Measurements from ENCODE around the gene SLC16A7.

DNA sequence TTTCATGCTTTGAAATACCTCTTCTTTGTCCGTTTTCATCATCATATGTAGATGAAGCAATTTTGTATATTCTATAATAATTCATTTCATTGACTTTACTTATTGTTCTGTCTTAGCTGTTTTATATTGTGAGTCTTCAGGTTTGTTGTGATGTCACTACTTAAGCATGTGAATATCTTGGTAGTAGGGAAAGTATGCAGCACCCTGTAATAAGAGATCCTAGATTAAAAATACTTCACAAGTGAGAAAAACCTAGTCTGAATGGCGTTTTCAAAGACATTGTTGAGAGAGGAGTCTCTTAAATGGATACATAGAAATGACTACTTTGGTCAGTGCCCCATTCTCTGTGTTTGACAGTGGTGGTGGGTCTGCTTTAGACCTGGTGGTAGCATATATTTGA, 61.4 kb downstream of the SLC16A7 start:
- TF ChIP-seq TCF7 (IDR thresholded peaks at IDR 0.05; ENCODE audit: borderline replicate concordance) (no peak), SIN3A (IDR thresholded peaks at IDR 0.05; ENCODE audit: low read depth, low read length) (no peak), CTCF (IDR thresholded peaks at IDR 0.05 in 2 of 3, conservative IDR thresholded peaks at IDR 0.05 in 1 of 3; ENCODE audit: control insufficient read depth in 2 of 3, extremely low read depth in 1 of 3, insufficient read depth in 1 of 3, low read depth in 3 of 3, low read length in 3 of 3) (no peak), POLR2AphosphoS5 (IDR thresholded peaks at IDR 0.05; ENCODE audit: low read length) (no peak)
- TF ChIP-seq, protein P1, sequence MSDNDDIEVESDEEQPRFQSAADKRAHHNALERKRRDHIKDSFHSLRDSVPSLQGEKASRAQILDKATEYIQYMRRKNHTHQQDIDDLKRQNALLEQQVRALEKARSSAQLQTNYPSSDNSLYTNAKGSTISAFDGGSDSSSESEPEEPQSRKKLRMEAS (IDR thresholded peaks at IDR 0.05; ENCODE audit: low read depth, low read length), result no peak
